Measurements from ENCODE around the gene TCF20.

Gene TCF20

GRCh38 chr22:42300259-42301076 is 30.0 kb upstream of the TCF20 start:
- peak in 1 of 4 experiments; percentile 18 for DNase-seq

GRCh38 chr22:42299586-42300258 is 29.3 kb upstream of the TCF20 start:
- no peak for DNase-seq

- no peak for DNase-seq
These were observed 28.3 kb upstream of the TCF20 start for GRCh38 chr22:42298746-42299145.

- no peak for DNase-seq
These were observed 27.3 kb upstream of the TCF20 start for GRCh38 chr22:42297778-42298177.

- DNase-seq = no peak
These were observed 26.4 kb upstream of the TCF20 start for GRCh38 chr22:42296883-42297282.

GRCh38 chr22:42296381-42296853 is 26.0 kb upstream of the TCF20 start:
- no peak for DNase-seq

GRCh38 chr22:42294034-42294985 is 23.9 kb upstream of the TCF20 start:
- DNase-seq = peak in 1 of 4 experiments; percentile 12

GRCh38 chr22:42292732-42293520 is 22.5 kb upstream of the TCF20 start:
- no peak for DNase-seq

GRCh38 chr22:42291287-42291686 is 20.8 kb upstream of the TCF20 start:
- DNase-seq = no peak

GRCh38 chr22:42289671-42290541 is 19.5 kb upstream of the TCF20 start:
- no peak for DNase-seq

- DNase-seq = no peak
These were observed 18.3 kb upstream of the TCF20 start for GRCh38 chr22:42288791-42289190.

- DNase-seq = no peak
These were observed 16.9 kb upstream of the TCF20 start for GRCh38 chr22:42287174-42287890.

GRCh38 chr22:42286205-42286604 is 15.8 kb upstream of the TCF20 start:
- DNase-seq = no peak

- no peak for DNase-seq
These were observed 15.2 kb upstream of the TCF20 start for GRCh38 chr22:42285604-42286003.

- no peak for DNase-seq
These were observed 14.3 kb upstream of the TCF20 start for GRCh38 chr22:42284643-42285181.

- DNase-seq = no peak
These were observed 13.7 kb upstream of the TCF20 start for GRCh38 chr22:42284202-42284591.

GRCh38 chr22:42283278-42284201 is 13.1 kb upstream of the TCF20 start:
- no peak for DNase-seq

GRCh38 chr22:42282943-42283277 is 12.5 kb upstream of the TCF20 start:
- DNase-seq = no peak

GRCh38 chr22:42282252-42282942 is 11.9 kb upstream of the TCF20 start:
- DNase-seq = no peak
